ENCODE measurements around the gene RWDD3. TPM values are rescaled to one million over a fixed set of nuclear protein-coding genes. Genes with fewer than 3 reads are reported as not detected.

Gene RWDD3
- total RNA-seq, 1 experiment from 2014 or later: 15.3 TPM

DNA sequence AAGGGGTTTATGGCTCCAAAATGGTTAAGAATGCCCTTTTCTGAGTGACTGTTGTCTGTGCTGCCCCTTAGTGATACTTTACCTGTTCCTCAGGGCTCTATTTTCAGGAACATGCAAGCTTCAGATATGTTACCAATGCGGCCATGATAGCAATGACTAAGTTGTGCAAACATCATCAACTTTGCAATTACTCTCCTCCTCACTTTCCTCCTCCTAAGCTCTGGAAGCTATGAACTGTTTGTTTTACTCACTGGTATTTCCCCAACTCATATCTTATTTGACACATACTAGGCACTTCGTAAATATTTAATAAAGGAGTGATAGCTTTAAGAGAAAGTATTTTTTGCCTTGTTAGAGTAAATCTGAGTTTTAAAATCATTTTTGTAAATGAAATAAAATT is 53.8 kb downstream of the RWDD3 start:
- Mint-ChIP-seq H3K27me3 (ENCODE audit: low read depth) (no peaks in the 10 kb centered on the region), H3K36me3 (ENCODE audit: insufficient read depth in 1 of 3, low read depth in 3 of 3) (no peaks in the 10 kb centered on the region; a peak in 1 of 7 replicates), H3K4me1 (peaks cover 12 to 21% of the 10 kb centered on the region in 2 experiments), H3K27ac (no peak overlapping the region), H3K9me3 (no peaks in the 10 kb centered on the region; a peak in 1 of 5 replicates), H3K4me3 (no peak overlapping the region)
- Histone ChIP-seq H3K4ac (ENCODE audit: low read depth, low read length) (no peak overlapping the region), H2AK5ac (ENCODE audit: insufficient read length, low read length) (no peak overlapping the region), H4K8ac (replicated peaks; ENCODE audit: insufficient read length, low read depth, low read length) (no peak overlapping the region), H3K23ac (ENCODE audit: insufficient read length, low read depth, low read length) (no peak overlapping the region), H3K27ac (ENCODE audit: insufficient read length, low read depth, low read length) (no peak overlapping the region), H3K79me1 (ENCODE audit: insufficient read depth, low read depth, low read length, poor library complexity, severe bottlenecking) (no peaks in the 10 kb centered on the region), H3K18ac (ENCODE audit: insufficient read length, low read depth, low read length) (no peak overlapping the region), H2BK15ac (ENCODE audit: low read depth, low read length) (no peak overlapping the region), H2BK20ac (ENCODE audit: low read depth, low read length, poor library complexity, severe bottlenecking) (no peak overlapping the region), H3K27me3 (ENCODE audit: insufficient read depth, low read length) (no peaks in the 10 kb centered on the region), H2AFZ (ENCODE audit: low read length) (no peak overlapping the region), H3K14ac (ENCODE audit: insufficient read depth, low read length) (no peak overlapping the region), H2BK120ac (ENCODE audit: low read depth, low read length, poor library complexity, severe bottlenecking) (no peak overlapping the region), H3K4me1 (ENCODE audit: insufficient read depth, low read length) (no peaks in the 10 kb centered on the region), H3T11ph (ENCODE audit: low read length) (no peak overlapping the region), H3K56ac (ENCODE audit: insufficient read length, low read depth, low read length) (no peak overlapping the region), H3K9ac (ENCODE audit: extremely low read depth, insufficient read length, low read length) (no peak overlapping the region), H3K79me2 (ENCODE audit: insufficient read depth, low read length) (no peaks in the 10 kb centered on the region), H4K91ac (ENCODE audit: insufficient read length, low read depth, low read length) (no peak overlapping the region), H4K20me1 (ENCODE audit: control insufficient read depth, insufficient read depth, insufficient read length) (no peaks in the 10 kb centered on the region), H3K9me3 (ENCODE audit: control insufficient read depth, low read depth, low read length) (no peaks in the 10 kb centered on the region), H3K23me2 (ENCODE audit: insufficient read length, low read depth, low read length, poor library complexity, severe bottlenecking) (no peaks in the 10 kb centered on the region), H2BK5ac (ENCODE audit: insufficient read length, low read length) (no peak overlapping the region), H2BK12ac (ENCODE audit: insufficient read length, low read depth, low read length) (no peak overlapping the region), H3K4me2 (ENCODE audit: insufficient read depth, insufficient read length, low read length) (no peak overlapping the region), H4K5ac (ENCODE audit: insufficient read length, low read depth, low read length) (no peak overlapping the region)
- TF ChIP-seq, protein P1, sequence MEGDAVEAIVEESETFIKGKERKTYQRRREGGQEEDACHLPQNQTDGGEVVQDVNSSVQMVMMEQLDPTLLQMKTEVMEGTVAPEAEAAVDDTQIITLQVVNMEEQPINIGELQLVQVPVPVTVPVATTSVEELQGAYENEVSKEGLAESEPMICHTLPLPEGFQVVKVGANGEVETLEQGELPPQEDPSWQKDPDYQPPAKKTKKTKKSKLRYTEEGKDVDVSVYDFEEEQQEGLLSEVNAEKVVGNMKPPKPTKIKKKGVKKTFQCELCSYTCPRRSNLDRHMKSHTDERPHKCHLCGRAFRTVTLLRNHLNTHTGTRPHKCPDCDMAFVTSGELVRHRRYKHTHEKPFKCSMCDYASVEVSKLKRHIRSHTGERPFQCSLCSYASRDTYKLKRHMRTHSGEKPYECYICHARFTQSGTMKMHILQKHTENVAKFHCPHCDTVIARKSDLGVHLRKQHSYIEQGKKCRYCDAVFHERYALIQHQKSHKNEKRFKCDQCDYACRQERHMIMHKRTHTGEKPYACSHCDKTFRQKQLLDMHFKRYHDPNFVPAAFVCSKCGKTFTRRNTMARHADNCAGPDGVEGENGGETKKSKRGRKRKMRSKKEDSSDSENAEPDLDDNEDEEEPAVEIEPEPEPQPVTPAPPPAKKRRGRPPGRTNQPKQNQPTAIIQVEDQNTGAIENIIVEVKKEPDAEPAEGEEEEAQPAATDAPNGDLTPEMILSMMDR (conservative IDR thresholded peaks at IDR 0.05): no peak
- no CpG with 5 or more reads among the region's 2 CpGs for WGBS (ENCODE audit: extremely low coverage, insufficient read length, low lambda C conversion rate)
- DNase-seq: no peak

Other genes starting within 250 kb of the RWDD3 start
- gene ALG14, start 161.3 kb upstream of the RWDD3 start, total RNA-seq (2021): 2.5 and 2.7 TPM in 2 replicates
- gene TLCD4, start 116.9 kb upstream of the RWDD3 start, total RNA-seq (2021): 1.8 and 2.0 TPM in 2 replicates

Data from H9 (cell line).